NCI-H1436 (cell line): ENCODE data around the gene WRNIP1.

Experiments
- DNase-seq: peaks from one replicate; lab custom pipeline; 2025; lab: John Stamatoyannopoulos, UW

The WRNIP1 gene

DNA sequence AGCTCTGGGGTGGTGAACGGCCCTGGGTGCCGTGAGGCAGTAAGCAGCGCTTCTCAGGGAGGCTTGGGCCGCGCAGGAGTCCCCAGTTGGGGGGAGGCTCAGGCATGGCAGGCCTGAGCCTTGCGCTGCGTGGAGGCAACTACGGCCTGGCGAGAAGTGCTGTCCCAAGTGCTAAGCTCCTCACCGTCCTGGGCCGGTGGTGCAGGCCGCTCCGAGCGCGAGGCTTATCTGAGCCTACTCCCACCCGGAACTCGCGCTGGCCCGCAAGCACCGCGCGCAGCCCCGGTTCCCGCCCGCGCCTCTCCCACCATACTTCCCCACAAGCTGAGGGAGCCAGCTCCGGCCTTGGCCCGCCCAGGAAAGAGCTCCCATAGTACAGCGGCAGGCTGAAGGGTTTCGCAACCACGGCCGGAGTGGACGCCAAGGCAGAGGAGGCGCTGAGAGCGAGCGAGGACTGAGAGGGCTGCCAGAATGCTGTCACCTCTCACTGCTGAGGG is 1.8 kb upstream of the WRNIP1 start:
- DNase-seq: no peak

DNA sequence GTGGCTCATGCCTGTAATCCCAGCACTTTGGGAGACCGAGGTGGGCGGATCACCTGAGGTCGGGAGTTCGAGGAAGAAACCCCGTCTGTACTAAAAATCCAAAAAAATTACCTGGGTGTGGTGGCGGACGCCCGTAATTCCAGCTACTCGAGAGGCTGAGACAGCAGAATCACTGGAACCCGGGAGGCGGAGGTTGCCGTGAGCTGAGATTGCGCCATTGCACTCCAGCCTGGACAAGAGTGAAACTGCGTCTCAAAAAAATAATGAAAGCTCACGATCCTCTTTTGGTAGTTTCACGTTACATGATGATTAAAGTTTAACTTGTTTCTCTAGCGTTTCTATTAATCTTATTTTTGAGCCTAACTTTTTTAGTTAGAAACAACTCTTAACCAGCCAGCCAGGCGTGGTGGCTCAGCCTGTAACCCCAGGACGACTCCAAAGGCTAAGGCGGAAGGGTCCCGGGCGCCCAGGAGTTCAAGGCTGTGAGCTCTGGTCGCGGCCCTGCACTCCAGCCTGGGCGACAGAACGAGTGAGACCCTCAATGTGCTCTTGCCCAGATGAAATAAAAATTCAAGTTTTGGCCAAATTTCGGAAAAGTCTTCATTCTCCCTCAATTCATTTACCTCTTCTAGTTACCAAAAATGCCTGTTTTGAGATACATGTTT is 1.2 kb upstream of the WRNIP1 start:
- no peak for DNase-seq

DNA sequence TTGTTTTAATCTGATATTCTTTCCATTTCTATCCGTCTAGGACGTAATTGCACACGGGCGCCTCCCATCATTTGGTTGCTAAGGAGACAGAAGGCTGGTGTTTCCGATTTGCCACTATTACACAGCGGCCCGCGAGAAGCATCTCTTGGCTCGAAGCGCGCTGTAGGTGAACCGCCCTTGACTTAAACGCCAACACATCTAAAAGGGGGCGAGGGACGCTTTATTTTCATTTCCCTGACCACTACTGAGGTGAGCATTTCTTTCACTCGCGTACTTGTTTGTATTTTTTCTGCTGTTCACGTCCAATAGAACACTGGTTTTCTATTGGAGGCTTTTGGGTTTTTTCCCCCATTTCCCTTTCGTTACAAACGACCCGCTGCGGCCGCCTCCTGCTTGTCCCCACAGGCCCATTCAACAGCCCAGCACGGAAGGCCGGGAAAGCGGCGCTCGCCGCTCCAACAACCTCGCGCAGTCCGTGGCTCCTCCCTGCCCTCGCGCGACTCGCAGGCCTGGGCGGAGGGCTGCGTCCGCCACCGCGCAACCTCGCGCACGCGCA is 505 bp upstream of the WRNIP1 start:
- peak; percentile 78 for DNase-seq

DNA sequence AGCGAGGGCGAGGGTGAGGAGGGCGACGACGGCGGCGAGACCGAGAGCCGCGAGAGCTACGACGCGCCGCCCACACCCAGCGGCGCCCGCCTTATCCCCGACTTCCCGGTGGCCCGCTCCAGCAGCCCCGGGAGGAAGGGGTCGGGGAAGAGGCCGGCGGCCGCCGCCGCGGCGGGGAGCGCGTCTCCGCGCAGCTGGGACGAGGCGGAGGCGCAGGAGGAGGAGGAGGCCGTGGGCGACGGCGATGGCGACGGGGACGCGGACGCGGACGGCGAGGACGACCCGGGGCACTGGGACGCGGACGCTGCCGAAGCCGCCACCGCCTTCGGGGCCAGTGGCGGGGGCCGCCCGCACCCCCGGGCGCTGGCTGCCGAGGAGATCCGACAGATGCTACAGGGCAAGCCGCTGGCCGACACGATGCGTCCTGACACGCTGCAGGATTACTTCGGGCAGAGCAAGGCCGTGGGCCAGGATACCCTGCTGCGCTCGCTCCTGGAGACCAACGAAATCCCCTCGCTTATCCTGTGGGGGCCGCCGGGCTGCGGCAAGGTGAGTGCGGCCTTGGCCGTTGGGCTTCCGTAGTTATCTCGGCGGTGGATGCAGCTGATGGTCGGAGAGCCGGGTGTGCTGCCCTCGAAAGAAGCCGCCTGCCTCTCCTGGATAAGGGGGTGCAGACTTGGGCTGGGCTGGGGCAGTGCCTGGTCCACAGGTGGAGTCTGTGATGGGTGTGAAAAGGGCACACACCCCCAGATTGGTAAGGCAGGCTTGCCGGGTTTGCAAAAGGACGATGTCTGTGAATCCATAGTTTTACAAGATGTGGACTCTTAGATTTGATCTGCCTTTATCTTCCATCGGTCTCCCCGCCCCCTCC is 938 bp downstream of the WRNIP1 start:
- DNase-seq: no peak

DNA sequence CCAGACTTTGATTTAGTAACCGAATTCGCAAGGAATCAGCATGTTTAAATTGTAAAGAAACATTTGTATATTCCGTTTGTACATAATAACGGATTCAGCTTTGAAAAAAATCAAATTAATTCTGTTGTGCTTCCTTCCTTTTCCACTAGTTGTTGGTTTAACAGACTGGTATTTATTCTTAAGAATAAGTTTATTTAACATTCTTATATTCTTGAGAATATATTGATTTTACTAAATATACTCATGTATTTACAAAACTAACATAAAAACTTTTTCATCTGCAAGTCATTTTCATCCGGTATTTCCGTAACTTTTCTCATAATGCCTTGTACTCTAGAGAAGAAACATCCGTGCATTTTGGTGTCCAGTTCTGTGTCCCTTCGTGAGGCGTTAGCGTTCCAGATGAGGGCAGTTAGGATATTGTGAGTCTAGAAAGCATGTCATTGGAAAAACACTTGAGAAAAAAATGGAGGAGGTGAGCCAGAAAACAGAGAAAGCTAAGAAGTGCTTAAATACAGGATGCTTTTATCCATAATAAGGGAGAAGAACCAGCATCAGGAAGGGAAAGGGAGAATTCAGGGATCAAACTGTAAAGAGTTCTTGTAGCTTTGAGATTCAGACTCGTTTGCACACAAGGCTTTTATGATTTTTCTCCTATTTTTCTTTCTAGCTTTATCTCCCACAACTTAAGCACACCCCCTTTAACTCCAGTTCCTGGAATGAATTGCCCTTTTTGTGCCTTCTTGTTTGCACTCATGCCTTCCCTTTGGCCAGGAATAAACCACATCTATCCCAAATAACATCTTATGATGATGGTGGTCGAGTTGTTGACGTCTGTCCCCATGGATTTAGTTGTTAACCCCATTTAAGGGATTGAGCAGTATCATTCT is 1.8 kb downstream of the WRNIP1 start:
- DNase-seq: no peak

DNA sequence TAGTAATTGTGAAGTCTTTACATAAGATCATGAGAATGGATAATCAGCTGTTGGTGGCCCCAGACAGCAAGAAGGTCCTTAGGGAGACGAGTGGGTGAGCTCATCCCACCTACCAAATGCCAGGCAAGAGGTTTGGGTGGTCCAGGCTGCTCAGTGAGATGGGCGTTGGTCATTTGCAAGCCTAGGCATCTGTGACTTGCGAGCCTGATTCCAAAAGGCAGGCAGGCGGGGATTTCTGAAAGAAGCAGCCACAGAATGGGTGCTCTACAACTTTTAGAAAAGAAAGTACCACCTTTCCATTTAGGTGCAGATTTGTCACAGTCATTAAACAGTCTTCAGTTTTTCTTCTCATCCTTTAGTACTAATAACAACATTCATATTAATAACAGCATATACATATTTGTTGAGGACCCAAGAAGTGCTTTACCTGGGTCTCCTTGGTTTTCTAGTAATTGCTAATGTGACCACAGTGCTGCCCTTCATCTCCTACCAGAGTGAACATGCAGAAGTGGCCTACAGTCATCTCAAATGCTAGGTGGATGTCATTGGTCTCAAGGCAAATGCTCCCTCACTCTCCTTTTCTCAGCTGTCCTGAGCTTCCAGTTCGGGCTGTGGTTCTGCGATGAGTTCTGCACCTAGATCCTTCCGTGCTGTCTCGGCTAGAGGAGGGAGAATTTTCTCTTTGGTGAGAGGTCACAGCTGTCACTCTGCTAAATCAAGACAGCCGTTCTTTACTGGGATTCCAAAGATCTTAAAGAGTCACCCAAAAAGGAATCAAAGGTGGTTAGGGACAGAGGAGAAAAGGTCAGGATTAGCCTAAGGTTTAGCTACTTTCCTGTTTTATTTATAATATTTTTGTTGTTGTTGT is 2.7 kb downstream of the WRNIP1 start:
- no peak for DNase-seq

DNA sequence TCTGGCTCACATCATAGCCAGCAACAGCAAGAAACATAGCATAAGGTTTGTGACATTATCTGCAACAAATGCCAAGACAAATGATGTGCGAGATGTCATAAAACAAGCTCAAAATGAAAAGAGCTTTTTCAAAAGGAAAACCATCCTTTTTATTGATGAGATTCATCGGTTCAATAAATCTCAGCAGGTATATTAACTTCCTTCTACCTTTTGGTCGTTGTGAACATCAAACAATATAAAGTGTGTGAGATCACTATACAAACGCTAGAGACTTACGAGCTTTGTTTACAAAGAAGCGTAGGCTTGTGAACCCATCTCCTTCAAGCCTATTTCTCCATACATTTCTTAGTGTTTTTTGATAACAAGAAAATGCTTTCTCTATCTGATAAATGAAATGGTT is 3.5 kb downstream of the WRNIP1 start:
- DNase-seq: no peak

DNA sequence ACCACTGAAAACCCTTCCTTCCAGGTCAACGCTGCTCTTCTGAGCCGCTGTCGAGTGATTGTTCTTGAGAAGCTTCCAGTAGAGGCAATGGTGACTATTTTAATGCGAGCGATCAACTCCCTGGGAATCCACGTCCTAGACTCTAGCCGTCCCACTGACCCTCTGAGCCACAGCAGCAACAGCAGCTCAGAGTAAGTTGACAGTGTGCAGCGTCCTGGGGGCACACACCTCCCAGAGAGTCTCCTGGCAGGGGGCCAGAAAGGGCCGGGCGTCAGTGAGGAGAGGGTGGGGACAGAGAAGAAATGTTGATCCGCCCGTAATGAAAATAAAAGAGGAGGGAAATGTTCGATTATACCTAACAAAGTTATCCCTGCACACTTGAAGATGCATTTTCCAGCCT is 5.0 kb downstream of the WRNIP1 start:
- DNase-seq: no peak

DNA sequence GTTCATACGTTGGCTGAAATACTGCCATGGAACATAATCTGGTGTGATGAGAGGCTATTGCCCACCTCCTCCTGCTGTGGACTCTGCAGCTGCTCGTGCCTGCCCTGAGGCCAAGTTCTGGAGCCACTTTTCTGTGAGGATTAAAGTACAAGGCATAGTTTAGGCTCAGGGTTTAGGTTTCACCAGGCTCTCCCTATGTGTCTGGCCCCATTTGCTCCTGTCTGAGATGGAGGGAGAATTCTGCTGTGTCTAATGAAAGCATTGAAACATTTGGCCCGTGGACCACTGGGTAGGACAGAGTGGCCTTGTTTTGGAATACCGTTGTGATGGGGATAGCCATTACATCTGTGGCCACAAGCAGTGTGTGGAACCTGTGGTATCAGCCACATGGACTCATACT is 5.9 kb downstream of the WRNIP1 start:
- DNase-seq: no peak

DNA sequence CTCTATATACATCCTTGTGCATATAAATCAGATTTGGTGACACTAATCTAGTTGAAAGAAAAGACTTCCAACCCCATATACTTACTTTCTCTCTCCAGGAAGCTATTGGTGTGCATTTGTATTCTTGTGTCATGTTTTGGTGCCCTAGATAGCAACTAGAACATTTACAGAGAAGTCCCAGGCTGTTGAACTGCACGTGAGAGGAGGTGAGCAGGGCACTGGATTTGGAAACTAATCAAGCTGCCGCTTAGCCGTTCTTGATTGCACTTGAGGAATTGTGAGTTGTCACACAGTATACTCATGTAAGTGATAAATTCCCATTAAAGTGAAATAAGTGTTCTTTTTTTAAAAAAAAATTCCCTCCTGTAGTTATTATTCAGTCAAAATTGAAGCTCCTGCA is 7.6 kb downstream of the WRNIP1 start:
- DNase-seq: no peak

DNA sequence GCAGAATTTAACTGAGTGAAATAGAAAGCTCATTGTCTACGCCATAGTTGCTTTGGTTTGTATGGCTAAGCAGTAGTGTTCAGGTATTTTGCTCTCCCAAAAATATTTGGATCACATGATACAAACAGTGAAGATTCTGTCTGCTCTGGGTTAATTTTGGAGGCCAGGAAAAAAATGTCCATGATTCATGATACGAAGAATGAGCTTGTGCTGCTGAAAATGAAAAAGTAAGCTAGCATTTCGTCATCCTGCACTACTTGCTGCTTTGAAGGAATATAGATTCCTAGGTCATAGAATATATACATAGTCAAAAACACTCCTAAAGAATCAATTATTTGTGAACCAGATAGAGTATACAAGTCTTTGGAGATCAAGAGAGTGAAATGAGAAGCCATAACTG is 8.3 kb downstream of the WRNIP1 start:
- no peak for DNase-seq

DNA sequence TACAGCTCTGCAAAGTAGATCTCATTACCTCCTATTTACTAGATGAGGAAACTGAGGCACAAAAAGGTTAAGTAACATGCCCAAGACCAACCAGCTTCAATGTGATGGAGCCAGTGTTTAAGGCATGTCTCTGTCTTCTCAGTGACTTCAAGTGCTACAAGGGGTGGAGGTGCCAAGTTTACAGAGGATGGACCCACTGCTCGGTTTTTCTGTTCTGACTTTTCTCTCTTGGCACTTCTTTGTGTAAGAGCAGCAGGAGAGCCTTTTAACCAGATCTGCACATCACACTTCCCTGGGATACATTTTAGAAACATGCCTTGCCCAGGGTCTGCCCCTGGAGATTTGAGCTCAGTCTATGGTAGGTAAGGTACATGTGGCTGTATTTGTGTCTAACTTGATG is 9.8 kb downstream of the WRNIP1 start:
- DNase-seq: no peak

DNA sequence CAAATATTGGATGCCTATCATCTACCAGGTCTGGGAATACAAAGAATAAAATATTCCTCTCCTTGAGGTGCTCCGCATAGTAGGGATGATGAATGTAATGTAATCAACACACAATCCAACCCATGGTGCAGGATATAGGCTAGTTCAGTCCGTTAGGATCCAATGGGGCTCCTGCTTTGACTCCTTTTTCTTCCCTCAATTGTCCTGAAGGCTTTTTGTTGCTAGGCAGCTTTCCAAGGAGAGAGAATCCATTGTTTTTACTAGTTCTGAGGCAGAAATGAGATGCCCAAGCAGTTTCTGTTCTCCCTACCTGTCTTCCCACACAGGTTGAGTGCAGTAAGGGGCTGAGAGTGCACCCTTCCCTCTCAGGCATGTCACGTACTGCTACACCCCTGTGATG is 12.1 kb downstream of the WRNIP1 start:
- no peak for DNase-seq

DNA sequence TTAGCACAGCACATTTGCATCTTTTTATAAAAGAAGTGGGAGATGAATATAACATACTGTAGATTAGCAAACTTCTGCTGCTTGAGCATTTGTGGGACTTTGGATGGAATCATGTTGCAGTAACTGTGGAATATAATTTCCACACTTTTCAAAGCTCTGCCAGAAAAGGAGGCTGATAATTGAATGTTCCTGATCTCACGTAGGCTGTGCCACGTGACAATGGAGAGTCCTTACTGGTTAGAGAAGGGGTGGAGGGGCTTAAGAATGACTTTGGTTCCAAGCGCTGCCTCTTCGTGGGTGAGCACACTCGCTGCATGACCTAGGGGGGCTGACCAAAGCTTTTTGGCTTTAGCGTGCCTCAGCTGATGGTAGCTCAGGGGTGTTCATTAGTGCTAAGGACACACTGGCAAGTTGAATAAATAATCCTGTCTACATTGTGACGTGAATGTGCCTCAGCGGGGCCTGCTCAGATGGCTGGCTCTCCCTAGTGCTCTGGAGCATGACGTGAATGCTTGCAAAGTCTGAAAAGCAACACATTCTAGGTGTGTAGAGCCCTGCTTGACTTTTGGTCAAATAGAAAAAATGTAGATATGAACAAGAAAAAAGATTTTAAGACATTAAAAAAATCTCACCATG is 15.0 kb downstream of the WRNIP1 start:
- no peak for DNase-seq

DNA sequence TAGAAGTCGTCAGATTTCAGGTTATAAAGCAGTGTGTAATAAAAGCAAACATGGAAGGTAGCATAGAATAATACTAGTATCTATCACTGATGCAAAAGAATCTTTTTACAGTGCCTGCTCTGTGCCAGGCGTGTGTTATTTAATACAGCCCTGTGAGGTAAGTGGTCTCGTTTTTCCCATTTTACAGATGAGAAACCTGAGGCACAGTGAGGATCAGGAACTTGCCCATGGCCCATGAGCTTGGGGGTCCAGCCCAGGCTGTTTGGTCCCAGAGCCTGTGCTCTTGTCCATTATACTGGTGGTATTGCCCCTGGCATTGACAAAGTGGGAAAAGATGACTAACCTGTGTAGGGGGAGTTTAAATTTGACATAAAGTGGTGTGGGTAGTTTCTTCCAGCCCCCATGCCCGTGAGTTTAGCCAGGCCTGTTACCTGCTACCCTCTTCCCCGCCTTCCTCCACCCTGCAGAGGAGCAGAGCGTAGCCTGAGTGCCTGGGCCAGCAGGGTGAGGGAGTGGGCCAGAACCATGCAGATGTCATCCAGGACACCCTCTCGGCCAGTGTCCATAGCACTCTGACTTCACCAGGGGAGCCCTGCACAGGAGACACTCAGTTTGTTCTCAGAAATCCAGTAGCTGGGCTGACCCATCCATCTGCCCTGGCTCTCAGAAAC is 16.6 kb downstream of the WRNIP1 start:
- DNase-seq: no peak

DNA sequence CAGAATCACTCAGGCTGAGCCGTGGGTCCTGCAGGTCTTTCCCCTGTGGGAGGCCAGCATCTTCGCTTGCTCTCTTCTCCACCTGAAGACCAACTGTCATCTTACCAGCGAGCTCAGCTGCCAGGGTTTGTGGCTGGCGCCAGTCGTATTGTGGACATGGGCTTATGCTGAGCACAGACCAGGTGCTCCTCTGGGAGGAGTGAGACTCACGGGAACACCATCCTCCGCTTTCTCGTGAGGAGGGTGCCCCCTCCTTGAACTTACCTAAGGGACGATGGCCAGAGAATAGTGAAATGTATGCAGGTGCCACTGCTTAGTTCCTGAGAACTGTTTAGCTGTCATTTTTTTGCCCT is 17.1 kb downstream of the WRNIP1 start:
- no peak for DNase-seq

DNA sequence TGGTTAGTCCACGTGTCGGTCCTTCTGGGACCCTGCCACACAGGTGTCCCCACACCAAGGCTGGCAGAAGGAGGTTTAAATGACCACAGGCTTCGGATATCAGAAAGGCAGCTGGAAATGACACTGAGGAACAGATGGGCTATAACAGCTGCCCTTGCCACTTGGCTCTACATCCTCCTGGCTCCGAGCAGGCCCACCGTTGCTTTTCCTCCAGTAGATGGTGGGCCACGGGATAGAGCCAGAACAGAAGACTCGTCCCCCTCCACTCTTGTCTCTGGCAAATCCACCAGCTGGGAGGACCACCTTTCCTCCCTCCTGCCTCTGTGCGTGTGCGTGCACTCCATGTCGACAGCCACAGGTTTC is 17.6 kb downstream of the WRNIP1 start:
- no peak for DNase-seq

DNA sequence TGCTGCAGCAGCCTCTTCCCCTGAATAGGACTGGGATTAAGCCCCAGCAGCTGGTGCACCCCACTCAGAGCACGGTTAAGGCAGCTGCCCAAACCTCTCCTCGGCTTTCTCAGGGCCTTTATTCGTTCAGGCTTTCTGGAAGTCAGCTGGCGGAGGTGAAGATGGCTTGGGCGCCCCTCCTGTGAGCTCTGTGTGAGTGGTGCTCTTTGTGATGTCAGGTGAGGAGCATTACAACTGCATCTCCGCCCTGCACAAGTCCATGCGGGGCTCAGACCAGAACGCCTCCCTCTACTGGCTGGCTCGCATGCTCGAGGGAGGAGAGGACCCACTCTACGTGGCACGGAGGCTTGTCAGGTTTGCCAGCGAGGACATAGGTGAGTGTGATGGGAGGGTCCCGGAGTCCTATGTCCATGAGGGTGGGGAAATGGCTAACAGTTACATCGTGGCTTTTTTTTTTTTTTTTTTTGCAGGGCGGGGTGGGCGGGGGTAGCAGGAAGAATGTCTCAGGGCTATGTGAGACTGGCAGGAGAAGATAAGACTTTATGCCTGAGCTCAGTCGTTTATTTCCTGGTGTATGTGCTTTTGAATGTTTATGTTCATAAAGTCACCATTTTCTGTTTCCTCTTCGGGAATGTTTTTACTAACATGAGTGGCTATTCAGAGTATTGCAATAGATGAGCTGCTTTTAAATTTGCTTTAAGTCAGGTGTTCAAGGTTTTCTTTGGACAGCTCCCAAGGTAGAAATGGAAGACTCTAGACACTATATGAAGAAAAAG is 18.2 kb downstream of the WRNIP1 start:
- DNase-seq: no peak

DNA sequence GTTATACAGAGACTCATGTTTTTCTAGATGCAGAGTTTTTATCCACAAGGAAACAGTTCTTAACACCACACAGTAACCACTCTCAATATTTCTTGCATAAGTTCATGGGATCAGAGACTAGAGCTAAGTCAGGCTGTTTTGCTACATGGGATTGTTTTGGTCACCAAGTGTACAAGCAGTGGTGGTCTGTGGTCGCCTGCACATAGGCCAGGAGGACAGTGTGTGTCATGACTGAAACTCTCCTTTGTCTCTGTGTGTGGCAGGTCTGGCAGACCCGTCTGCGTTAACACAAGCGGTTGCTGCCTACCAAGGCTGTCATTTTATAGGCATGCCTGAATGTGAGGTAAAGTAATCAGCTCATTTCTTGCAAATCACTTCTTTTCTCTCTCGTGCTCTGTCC is 18.9 kb downstream of the WRNIP1 start:
- no peak for DNase-seq

DNA sequence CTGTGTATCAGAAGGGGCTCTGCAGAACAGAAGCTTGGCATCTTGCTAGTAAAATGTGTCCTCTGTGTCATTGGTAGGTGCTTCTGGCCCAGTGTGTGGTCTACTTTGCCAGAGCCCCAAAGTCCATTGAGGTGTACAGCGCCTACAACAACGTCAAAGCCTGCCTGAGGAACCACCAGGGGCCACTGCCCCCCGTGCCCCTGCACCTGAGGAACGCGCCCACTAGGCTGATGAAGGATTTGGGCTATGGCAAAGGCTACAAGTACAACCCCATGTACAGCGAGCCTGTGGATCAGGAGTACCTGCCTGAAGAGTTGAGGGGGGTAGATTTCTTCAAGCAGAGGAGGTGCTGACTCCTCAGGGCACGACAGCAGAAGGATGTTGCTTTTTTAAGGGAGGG is 19.7 kb downstream of the WRNIP1 start:
- no peak for DNase-seq
